Adrenal gland (tissue), 12 donors: ENCODE measurements around the gene CDH4. TPM values are rescaled to one million over a fixed set of nuclear protein-coding genes. Genes with fewer than 3 reads are reported as not detected.

Source experiments
- DNase-seq, 7 donors: peaks; one replicate each; pipeline ENCODE4 v3.0.0-alpha.2; 2019 to 2020
- H3K27ac ChIP-seq, 5 donors: fragments of 200-600 bp; sonication (generic) in 4 of 5; 1 replicate in 3 of 5; 2 replicates in 2 of 5; pipeline versions ENCODE4 v1.5.1 to v1.8.0; 2016 to 2020; ENCODE audit warnings: mild to moderate bottlenecking in 1 of 5
- H3K27me3 ChIP-seq: fragments of 200-600 bp; 2 replicates; pipeline ENCODE4 v1.8.0; 2021
- H3K36me3 ChIP-seq, 2 donors: fragments of 200-600 bp; replicated peaks in 1 of 2; 1 replicate in 1 of 2; 2 replicates in 1 of 2; pipeline versions ENCODE4 v1.5.1 to v1.8.0; 2018 to 2022
- H3K4me1 ChIP-seq, 2 donors: fragments of 200-600 bp; replicated peaks in 1 of 2; 1 replicate in 1 of 2; 2 replicates in 1 of 2; pipeline versions ENCODE4 v1.5.1 to v1.8.0; 2018 to 2021
- H3K4me3 ChIP-seq, 4 donors: fragments of 200-600 bp; sonication (generic) in 3 of 4; one replicate each; pipeline ENCODE4 v1.5.1; 2016 to 2018
- H3K9me3 ChIP-seq, 3 donors: fragments of 200-600 bp; sonication (generic) in 1 of 3; replicated peaks in 1 of 3; 1 replicate in 2 of 3; 2 replicates in 1 of 3; pipeline versions ENCODE4 v1.5.1 to v1.8.0; 2016 to 2021
- CTCF ChIP-seq, 6 experiments: fragments of 450-650 bp in 4 of 6; fragments of 200-600 bp in 2 of 6; sonication (generic) in 1 of 6; IDR thresholded peaks; 1 replicate in 5 of 6; 2 replicates in 1 of 6; pipeline versions ENCODE4 v1.5.1 to v1.8.0; 2016 to 2021; ENCODE audit warnings: antibody characterized with exemption in 6 of 6, mild to moderate bottlenecking in 2 of 6, moderate library complexity in 1 of 6
- POLR2A ChIP-seq, 2 donors: fragments of 450-650 bp; IDR thresholded peaks; one replicate each; pipeline ENCODE4 v1.6.1; 2017; ENCODE audit warnings: antibody characterized with exemption in 2 of 2, mild to moderate bottlenecking in 2 of 2, moderate library complexity in 1 of 2
- WGBS, 4 donors: extraction: QIAGEN DNeasy Blood & Tissue Kit in 2 of 4; methylation state at CpG; one replicate each; pipeline versions ENCODE4 v1.1.5 to v1.1.7; 2013 to 2017; 5-methylcytosine and 5-hydroxymethylcytosine counted together
- intact Hi-C, 2 donors: fragments of 100-400 bp; cut with DNase I; formaldehyde crosslinking; loops; one replicate each; pipeline versions ENCODE4 v1.14.1 to v1.15.0; 2022 to 2023
- polyA plus RNA-seq, 3 donors: library from polyadenylated mRNA; stranded (reverse); fragments of 200-250 nt in 2 of 3; fragments of 350-450 nt in 1 of 3; fragmentation: Illumina TruSeq in 1 of 3; extraction: RNeasy Lipid Tissue Mini Kit (QIAGEN cat#74804) in 1 of 3; gene quantifications; one replicate each; pipeline ENCODE4 v1.2.3, GENCODE V29; 2013 to 2014
- total RNA-seq, 9 donors: library from RNA; depleted of rRNA in 4 of 9; stranded (reverse); fragments of >200 nt in 4 of 9; fragments of 120-200 nt in 1 of 9; fragmentation: NEBNext Ultra II Directional in 1 of 9; extraction: Animal tissue kit (Norgen Biotek cat#: 25700) in 1 of 9; gene quantifications; one replicate each; pipeline versions ENCODE4 v1.1.0 to v1.2.4, GENCODE V29; 2013 to 2023
- donor health status: healthy with polysubstance abuse.
- donor health status: Bipolar disorder and iron deficiency.
- donor health status: DM: yes; HTN: yes; CAD: no.
- donor health status: DM: no; HTN: no; CAD: no.
- donor health status: DM: no; HTN: no; CAD: no.
- donor health status: DM: yes; HTN: yes; CAD: no.

The CDH4 gene
- total and polyA plus RNA-seq, 12 donors = 0.08 to 0.53 (median 0.20) TPM; not detected in 3

DNA sequence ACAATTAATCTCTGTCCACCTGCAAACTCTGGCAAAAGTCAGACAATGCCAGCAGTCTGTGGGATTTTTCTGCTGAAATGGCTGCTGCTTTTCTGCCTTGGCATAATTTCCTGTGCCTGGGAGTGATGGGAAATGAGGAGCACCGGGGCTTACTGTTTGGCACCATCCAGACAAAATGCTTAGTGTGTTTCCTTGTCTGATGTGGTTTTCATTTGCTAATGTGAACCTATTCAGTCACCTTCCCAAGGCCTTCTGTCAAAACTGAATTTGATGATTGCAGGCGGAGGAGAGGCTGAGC, 56.4 kb downstream of the CDH4 start:
- Histone ChIP-seq H3K36me3 (no peaks in the 10 kb centered on the region), H3K27ac (no peak overlapping the region), H3K4me3 (no peak overlapping the region), H3K4me1 (no peaks in the 10 kb centered on the region), H3K9me3 (no peaks in the 10 kb centered on the region), H3K27me3 (no peaks in the 10 kb centered on the region)
- TF ChIP-seq CTCF (IDR thresholded peaks at IDR 0.05) (no peak), POLR2A (IDR thresholded peaks at IDR 0.05) (no peak)
- 50 to 64% (median 55%) methylated on average over 2 of the region's 2 CpGs for WGBS, 4 donors
- intact Hi-C loops = no loop called here
- DNase-seq = no peak

DNA sequence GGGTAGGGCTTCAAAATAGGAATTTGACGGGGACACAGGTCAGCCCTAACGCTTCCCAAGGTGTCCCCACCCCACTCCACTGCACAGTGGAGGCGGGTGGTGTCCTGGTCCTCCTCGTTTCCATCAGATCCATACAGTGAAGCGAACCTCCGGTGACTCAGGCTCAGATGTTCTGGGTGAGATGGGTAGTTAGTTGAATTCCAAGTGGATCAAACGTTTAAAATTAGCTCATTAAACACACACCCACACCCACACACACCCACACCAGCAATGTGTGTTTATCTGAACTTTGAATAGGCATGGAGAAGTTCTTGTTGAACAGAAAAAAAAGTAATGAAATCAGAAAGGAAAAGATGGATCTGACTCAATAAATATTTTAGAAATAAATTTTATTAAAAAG, 58.9 kb downstream of the CDH4 start:
- Histone ChIP-seq H3K36me3 (no peaks in the 10 kb centered on the region), H3K27ac (no peak overlapping the region), H3K4me3 (no peak overlapping the region), H3K9me3 (no peaks in the 10 kb centered on the region), H3K27me3 (no peaks in the 10 kb centered on the region), H3K4me1 (no peaks in the 10 kb centered on the region)
- intact Hi-C loops = no loop called here
- TF ChIP-seq POLR2A (IDR thresholded peaks at IDR 0.05) (no peak), CTCF (IDR thresholded peaks at IDR 0.05) (no peak)
- WGBS, 4 donors = 43 to 72% (median 56%) methylated on average over 1 to 7 of the region's 7 CpGs
- no peak for DNase-seq

- Histone ChIP-seq H3K36me3 (no peaks in the 10 kb centered on the region), H3K27me3 (no peaks in the 10 kb centered on the region), H3K9me3 (no peaks in the 10 kb centered on the region), H3K27ac (no peak overlapping the region), H3K4me3 (no peak overlapping the region), H3K4me1 (no peaks in the 10 kb centered on the region)
- no peak for DNase-seq
- TF ChIP-seq CTCF (IDR thresholded peaks at IDR 0.05) (no peak), POLR2A (IDR thresholded peaks at IDR 0.05) (no peak)
- 84 to 91% (median 88%) methylated on average over 13 of the region's 13 CpGs for WGBS, 4 donors
- intact Hi-C loops = no loop called here
These were observed 59.8 kb downstream of the CDH4 start for GRCh38 chr20:61311656-61312387.

GRCh38 chr20:61312925-61313324, 60.9 kb downstream of the CDH4 start:
- H3K27me3 ChIP-seq = no peaks in the 10 kb centered on the region
- H3K9me3 ChIP-seq = no peaks in the 10 kb centered on the region
- no peak overlapping the region for H3K4me3 ChIP-seq
- no peak overlapping the region for H3K27ac ChIP-seq
- DNase-seq = no peak
- WGBS, 4 donors = 59 to 82% (median 71%) methylated on average over 9 to 13 of the region's 13 CpGs
- no peaks in the 10 kb centered on the region for H3K4me1 ChIP-seq
- intact Hi-C loops = no loop called here
- TF ChIP-seq CTCF (IDR thresholded peaks at IDR 0.05) (no peak), POLR2A (IDR thresholded peaks at IDR 0.05) (no peak)
- no peaks in the 10 kb centered on the region for H3K36me3 ChIP-seq
